Adrenal gland (tissue), 5 donors: ENCODE data around the gene UCN.

Source experiments
- POLR2A ChIP-seq, 2 donors: fragments of 450-650 bp; IDR thresholded peaks; one replicate each; pipeline ENCODE4 v1.6.1; 2017; ENCODE audit warnings: antibody characterized with exemption in 2 of 2, mild to moderate bottlenecking in 2 of 2, moderate library complexity in 1 of 2
- TF ChIP-seq, protein P1 (sequence below), 6 experiments: fragments of 450-650 bp in 4 of 6; fragments of 200-600 bp in 2 of 6; sonication (generic) in 1 of 6; IDR thresholded peaks; 1 replicate in 5 of 6; 2 replicates in 1 of 6; pipeline versions ENCODE4 v1.5.1 to v1.8.0; 2016 to 2021; ENCODE audit warnings: antibody characterized with exemption in 6 of 6, mild to moderate bottlenecking in 2 of 6, moderate library complexity in 1 of 6
- donor health status: DM: no; HTN: no; CAD: no.

DNA sequence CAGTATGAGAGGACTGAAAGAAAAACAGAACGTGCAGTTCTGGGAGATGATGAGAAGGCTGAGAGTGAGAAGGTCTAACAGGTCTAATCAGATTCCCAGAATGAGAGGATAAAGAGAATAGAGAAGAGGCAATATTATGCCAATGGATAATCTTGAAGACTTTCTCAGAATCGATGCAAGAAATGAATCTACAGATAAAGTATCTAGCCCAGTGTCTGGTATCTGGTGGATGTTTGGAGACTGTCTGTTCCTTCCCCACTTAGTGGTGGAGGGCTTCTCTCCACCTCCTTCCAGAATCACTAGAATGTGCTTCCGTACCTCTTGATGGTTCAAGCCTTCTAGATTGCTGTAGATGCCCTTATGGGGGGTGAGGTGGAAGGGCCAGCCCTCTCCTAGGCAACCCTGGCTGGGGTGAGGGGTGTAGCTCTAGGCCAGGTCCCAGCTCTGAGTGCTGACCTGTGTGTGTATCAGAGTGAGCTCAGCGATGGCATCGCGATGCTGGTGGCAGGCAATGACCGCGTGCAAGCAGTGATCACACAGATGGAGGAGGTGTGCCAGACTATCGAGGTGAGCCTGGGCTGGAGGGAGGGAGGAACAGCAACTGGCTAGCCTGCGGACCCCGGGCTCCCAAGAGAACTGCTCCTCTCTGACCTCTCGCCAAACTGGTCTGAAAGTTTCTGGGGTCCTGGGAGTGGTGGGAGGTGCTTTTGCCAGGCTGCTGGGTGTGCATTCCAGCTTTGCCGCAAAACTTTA, 3.6 kb downstream of the UCN start:
- TF ChIP-seq, protein P1, sequence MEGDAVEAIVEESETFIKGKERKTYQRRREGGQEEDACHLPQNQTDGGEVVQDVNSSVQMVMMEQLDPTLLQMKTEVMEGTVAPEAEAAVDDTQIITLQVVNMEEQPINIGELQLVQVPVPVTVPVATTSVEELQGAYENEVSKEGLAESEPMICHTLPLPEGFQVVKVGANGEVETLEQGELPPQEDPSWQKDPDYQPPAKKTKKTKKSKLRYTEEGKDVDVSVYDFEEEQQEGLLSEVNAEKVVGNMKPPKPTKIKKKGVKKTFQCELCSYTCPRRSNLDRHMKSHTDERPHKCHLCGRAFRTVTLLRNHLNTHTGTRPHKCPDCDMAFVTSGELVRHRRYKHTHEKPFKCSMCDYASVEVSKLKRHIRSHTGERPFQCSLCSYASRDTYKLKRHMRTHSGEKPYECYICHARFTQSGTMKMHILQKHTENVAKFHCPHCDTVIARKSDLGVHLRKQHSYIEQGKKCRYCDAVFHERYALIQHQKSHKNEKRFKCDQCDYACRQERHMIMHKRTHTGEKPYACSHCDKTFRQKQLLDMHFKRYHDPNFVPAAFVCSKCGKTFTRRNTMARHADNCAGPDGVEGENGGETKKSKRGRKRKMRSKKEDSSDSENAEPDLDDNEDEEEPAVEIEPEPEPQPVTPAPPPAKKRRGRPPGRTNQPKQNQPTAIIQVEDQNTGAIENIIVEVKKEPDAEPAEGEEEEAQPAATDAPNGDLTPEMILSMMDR (IDR thresholded peaks at IDR 0.05): no peak
- TF ChIP-seq POLR2A (IDR thresholded peaks at IDR 0.05): no peak
